ENCODE data around the gene ADAM19. TPM values are rescaled to one million over a fixed set of nuclear protein-coding genes. Genes with fewer than 3 reads are reported as not detected.

The ADAM19 gene
- total RNA-seq, 1 donor from 2014 or later: 11.5 TPM

- no peaks in the 10 kb centered on the region for H3K27me3 ChIP-seq
- H3K79me2 ChIP-seq (ENCODE audit: low read depth): no peaks in the 10 kb centered on the region
- peaks cover 15% of the 10 kb centered on the region for H3K36me3 Mint-ChIP-seq
- H3K27ac ChIP-seq: no peak overlapping the region
- H3K27ac Mint-ChIP-seq: no peak overlapping the region
- no peaks in the 10 kb centered on the region for H3K9me3 ChIP-seq (ENCODE audit: low read depth)
- H3K4me1 ChIP-seq: no peaks in the 10 kb centered on the region
- no peak for DNase-seq (ENCODE audit: low spot score)
- TF ChIP-seq EZH2phosphoT487 (IDR thresholded peaks at IDR 0.05): no peak
- TF ChIP-seq EZH2 (IDR thresholded peaks at IDR 0.05): no peak
- TF ChIP-seq CTCF (IDR thresholded peaks at IDR 0.05): no peak
- H3K9me3 Mint-ChIP-seq: no peaks in the 10 kb centered on the region
- H3K36me3 ChIP-seq: no peaks in the 10 kb centered on the region
- peaks cover 3% of the 10 kb centered on the region for H3K27me3 Mint-ChIP-seq (ENCODE audit: insufficient read depth, low read depth)
- H3K4me2 ChIP-seq: no peak overlapping the region
- no peak overlapping the region for H3K4me3 ChIP-seq
- peaks cover 6% of the 10 kb centered on the region for H3K4me1 Mint-ChIP-seq
- H3K9ac ChIP-seq: no peak overlapping the region
- no peaks in the 10 kb centered on the region for H4K20me1 ChIP-seq (ENCODE audit: low read depth)
- H3F3A ChIP-seq (ENCODE audit: low read depth): no peaks in the 10 kb centered on the region
- H3K4me3 Mint-ChIP-seq: no peak overlapping the region
- H2AFZ ChIP-seq (replicated peaks): no peak overlapping the region
These were observed 56.6 kb downstream of the ADAM19 start for GRCh38 chr5:157518963-157519362.

GRCh38 chr5:157516626-157517325 lies 58.8 kb downstream of the ADAM19 start:
- Mint-ChIP-seq H3K9me3 (no peaks in the 10 kb centered on the region), H3K36me3 (peaks cover 24% of the 10 kb centered on the region), H3K4me1 (peaks cover 12% of the 10 kb centered on the region), H3K27me3 (ENCODE audit: insufficient read depth, low read depth) (no peaks in the 10 kb centered on the region), H3K27ac (no peak overlapping the region), H3K4me3 (no peak overlapping the region)
- H3K9me3 ChIP-seq (ENCODE audit: low read depth): no peaks in the 10 kb centered on the region
- H3F3A ChIP-seq (ENCODE audit: low read depth): no peaks in the 10 kb centered on the region
- H3K27me3 ChIP-seq: no peaks in the 10 kb centered on the region
- H3K36me3 ChIP-seq: no peaks in the 10 kb centered on the region
- H3K4me3 ChIP-seq: no peak overlapping the region
- H3K79me2 ChIP-seq (ENCODE audit: low read depth): no peaks in the 10 kb centered on the region
- H2AFZ ChIP-seq (replicated peaks): no peak overlapping the region
- H4K20me1 ChIP-seq (ENCODE audit: low read depth): no peaks in the 10 kb centered on the region
- H3K4me2 ChIP-seq: no peak overlapping the region
- no peaks in the 10 kb centered on the region for H3K4me1 ChIP-seq
- H3K9ac ChIP-seq: no peak overlapping the region
- TF ChIP-seq EZH2phosphoT487 (IDR thresholded peaks at IDR 0.05) (no peak), CTCF (IDR thresholded peaks at IDR 0.05) (no peak), EZH2 (IDR thresholded peaks at IDR 0.05) (no peak)
- DNase-seq (ENCODE audit: low spot score): no peak
- no peak overlapping the region for H3K27ac ChIP-seq

GRCh38 chr5:157516006-157516405 lies 59.6 kb downstream of the ADAM19 start:
- Mint-ChIP-seq H3K27ac (no peak overlapping the region), H3K27me3 (ENCODE audit: insufficient read depth, low read depth) (no peaks in the 10 kb centered on the region), H3K9me3 (no peaks in the 10 kb centered on the region), H3K4me3 (no peak overlapping the region), H3K36me3 (peaks cover 23% of the 10 kb centered on the region), H3K4me1 (peaks cover 12% of the 10 kb centered on the region)
- TF ChIP-seq CTCF (IDR thresholded peaks at IDR 0.05): no peak
- TF ChIP-seq EZH2 (IDR thresholded peaks at IDR 0.05): no peak
- TF ChIP-seq EZH2phosphoT487 (IDR thresholded peaks at IDR 0.05): no peak
- Histone ChIP-seq H3K9ac (no peak overlapping the region), H3K4me1 (no peaks in the 10 kb centered on the region), H3K4me3 (no peak overlapping the region), H3K27ac (no peak overlapping the region), H2AFZ (replicated peaks) (no peak overlapping the region), H3F3A (ENCODE audit: low read depth) (no peaks in the 10 kb centered on the region), H3K4me2 (no peak overlapping the region), H3K27me3 (no peaks in the 10 kb centered on the region), H3K79me2 (ENCODE audit: low read depth) (no peaks in the 10 kb centered on the region), H4K20me1 (ENCODE audit: low read depth) (no peaks in the 10 kb centered on the region), H3K36me3 (no peaks in the 10 kb centered on the region), H3K9me3 (ENCODE audit: low read depth) (no peaks in the 10 kb centered on the region)
- no peak for DNase-seq (ENCODE audit: low spot score)
